H9 (cell line): Measurements from ENCODE around the gene WIPF2. TPM values are rescaled to one million over a fixed set of nuclear protein-coding genes. Genes with fewer than 3 reads are reported as not detected.

ENCODE experiments used
- DNase-seq: peaks from one replicate; pipeline ENCODE4 v3.0.0-alpha.2; 2017
- H2AFZ ChIP-seq: one replicate; pipeline ENCODE4 v1.6.1; 2013; ENCODE audit warnings: mild to moderate bottlenecking, low read length, control low read depth, moderate library complexity
- H2AK5ac ChIP-seq: 2 replicates; pipeline ENCODE4 v1.6.1; 2013; ENCODE audit warnings: low read length, control low read depth, mixed read lengths; ENCODE audit not compliant: insufficient read length
- H2BK120ac ChIP-seq: one replicate; pipeline ENCODE4 v1.6.1; 2013; ENCODE audit warnings: low read depth, mild to moderate bottlenecking, low read length, control low read depth, inconsistent platforms; ENCODE audit not compliant: poor library complexity, severe bottlenecking
- H2BK12ac ChIP-seq: 2 replicates; pipeline ENCODE4 v1.6.1; 2013; ENCODE audit warnings: low read length, control low read depth, mixed read lengths, low read depth; ENCODE audit not compliant: insufficient read length
- H2BK15ac ChIP-seq: 2 replicates; pipeline ENCODE4 v1.6.1; 2013; ENCODE audit warnings: low read depth, low read length, control low read depth
- H2BK20ac ChIP-seq: one replicate; pipeline ENCODE4 v1.6.1; 2013; ENCODE audit warnings: low read depth, mild to moderate bottlenecking, low read length, control low read depth, inconsistent platforms; ENCODE audit not compliant: poor library complexity, severe bottlenecking
- H2BK5ac ChIP-seq: 2 replicates; pipeline ENCODE4 v1.6.1; 2013; ENCODE audit warnings: low read length, control low read depth, mixed read lengths; ENCODE audit not compliant: insufficient read length
- H3K14ac ChIP-seq: 2 replicates; pipeline ENCODE4 v1.6.1; 2013; ENCODE audit warnings: low read length, control low read depth; ENCODE audit not compliant: insufficient read depth
- H3K18ac ChIP-seq: 2 replicates; pipeline ENCODE4 v1.6.1; 2013; ENCODE audit warnings: low read depth, mild to moderate bottlenecking, mixed read lengths, low read length, control low read depth; ENCODE audit not compliant: insufficient read length
- H3K23ac ChIP-seq: 2 replicates; pipeline ENCODE4 v1.6.1; 2013; ENCODE audit warnings: low read length, control low read depth, mixed read lengths, low read depth; ENCODE audit not compliant: insufficient read length
- H3K23me2 ChIP-seq: 2 replicates; pipeline ENCODE4 v1.6.1; 2013; ENCODE audit warnings: low read depth, mild to moderate bottlenecking, mixed read lengths, low read length, control low read depth; ENCODE audit not compliant: insufficient read length, poor library complexity, severe bottlenecking
- H3K27ac ChIP-seq: 2 replicates; pipeline ENCODE4 v1.5.1; 2013; ENCODE audit warnings: low read length, control low read depth, mixed read lengths, low read depth; ENCODE audit not compliant: insufficient read length
- H3K27me3 ChIP-seq: 2 replicates; pipeline ENCODE4 v1.6.1; 2013; ENCODE audit warnings: low read length, control low read depth, inconsistent platforms; ENCODE audit not compliant: insufficient read depth
- H3K4ac ChIP-seq: 2 replicates; pipeline ENCODE4 v1.6.1; 2013; ENCODE audit warnings: low read depth, mild to moderate bottlenecking, control low read depth, inconsistent platforms, low read length, moderate library complexity
- H3K4me1 ChIP-seq: 2 replicates; pipeline ENCODE4 v1.6.1; 2013; ENCODE audit warnings: low read length, control low read depth, inconsistent platforms; ENCODE audit not compliant: insufficient read depth
- H3K4me2 ChIP-seq: 2 replicates; pipeline ENCODE4 v1.6.1; 2013; ENCODE audit warnings: low read length, control low read depth, mixed read lengths; ENCODE audit not compliant: insufficient read length, insufficient read depth
- H3K56ac ChIP-seq: 2 replicates; pipeline ENCODE4 v1.6.1; 2013; ENCODE audit warnings: low read depth, mild to moderate bottlenecking, mixed read lengths, low read length, control low read depth; ENCODE audit not compliant: insufficient read length
- H3K79me1 ChIP-seq: 2 replicates; pipeline ENCODE4 v1.6.1; 2013; ENCODE audit warnings: low read depth, mild to moderate bottlenecking, moderate library complexity, low read length, control low read depth, inconsistent platforms; ENCODE audit not compliant: insufficient read depth, poor library complexity, severe bottlenecking
- H3K79me2 ChIP-seq: 2 replicates; pipeline ENCODE4 v1.6.1; 2013; ENCODE audit warnings: low read length, control low read depth, inconsistent platforms; ENCODE audit not compliant: insufficient read depth
- H3K9ac ChIP-seq: 2 replicates; pipeline ENCODE4 v1.6.1; 2013; ENCODE audit warnings: low read length, control low read depth, mixed read lengths; ENCODE audit not compliant: insufficient read length; ENCODE audit errors: extremely low read depth
- H3K9me3 ChIP-seq: one replicate; pipeline ENCODE4 v1.6.1; 2013; ENCODE audit warnings: low read depth, low read length, inconsistent platforms; ENCODE audit not compliant: control insufficient read depth
- H3T11ph ChIP-seq: one replicate; pipeline ENCODE4 v1.6.1; 2013; ENCODE audit warnings: mild to moderate bottlenecking, low read length, control low read depth, inconsistent platforms
- H4K20me1 ChIP-seq: one replicate; pipeline ENCODE4 v1.6.1; 2013; ENCODE audit not compliant: control insufficient read depth, insufficient read length, insufficient read depth
- H4K5ac ChIP-seq: 2 replicates; pipeline ENCODE4 v1.6.1; 2013; ENCODE audit warnings: low read depth, mild to moderate bottlenecking, mixed read lengths, low read length, control low read depth; ENCODE audit not compliant: insufficient read length
- H4K8ac ChIP-seq: replicated peaks from 2 replicates; pipeline ENCODE4 v1.6.1; 2013; ENCODE audit warnings: low read length, control low read depth, mixed read lengths, low read depth; ENCODE audit not compliant: insufficient read length
- H4K91ac ChIP-seq: 2 replicates; pipeline ENCODE4 v1.6.1; 2013; ENCODE audit warnings: low read depth, mild to moderate bottlenecking, moderate library complexity, mixed read lengths, low read length, control low read depth; ENCODE audit not compliant: insufficient read length
- H3K27ac Mint-ChIP-seq, 3 experiments: 2 replicates in 2 of 3; 3 replicates in 1 of 3; pipeline ENCODE4 v1.8.0; 2020 to 2021; ENCODE audit warnings: mixed read lengths in 3 of 3, mild to moderate bottlenecking in 1 of 3, moderate library complexity in 1 of 3
- H3K27me3 Mint-ChIP-seq: 2 replicates; pipeline ENCODE4 v1.8.0; 2021; ENCODE audit warnings: low read depth, mild to moderate bottlenecking, moderate library complexity, mixed read lengths
- H3K36me3 Mint-ChIP-seq, 3 experiments: 2 replicates in 2 of 3; 3 replicates in 1 of 3; pipeline ENCODE4 v1.8.0; 2020 to 2021; ENCODE audit warnings: low read depth in 3 of 3, mixed read lengths in 3 of 3; ENCODE audit not compliant: insufficient read depth in 1 of 3
- H3K4me1 Mint-ChIP-seq, 2 experiments: 2 replicates each; pipeline ENCODE4 v1.8.0; 2020; ENCODE audit warnings: mixed read lengths in 2 of 2
- H3K4me3 Mint-ChIP-seq, 2 experiments: 2 replicates in 1 of 2; 3 replicates in 1 of 2; pipeline ENCODE4 v1.8.0; 2020 to 2021; ENCODE audit warnings: mild to moderate bottlenecking in 2 of 2, mixed read lengths in 2 of 2, moderate library complexity in 1 of 2
- H3K9me3 Mint-ChIP-seq, 2 experiments: 2 replicates in 1 of 2; 3 replicates in 1 of 2; pipeline ENCODE4 v1.8.0; 2020; ENCODE audit warnings: mild to moderate bottlenecking in 2 of 2, mixed read lengths in 2 of 2, moderate library complexity in 1 of 2
- WGBS: extraction: QIAGEN DNeasy Blood & Tissue Kit; methylation state at CpG from one replicate; pipeline ENCODE4 v1.1.7; 2013; ENCODE audit warnings: missing lambda C conversion rate, low lambda C conversion rate, mixed read lengths; ENCODE audit not compliant: insufficient read length; ENCODE audit errors: extremely low coverage; 5-methylcytosine and 5-hydroxymethylcytosine counted together
- total RNA-seq: library from RNA; stranded (reverse); gene quantifications from 2 replicates; pipeline ENCODE4 v1.2.1, GENCODE V29; 2021
- TF ChIP-seq, protein P1 (sequence below): fragments of 200-600 bp; sonication (generic); conservative IDR thresholded peaks from 3 replicates; pipeline ENCODE4 v1.8.0; 2021; ENCODE audit warnings: antibody characterized with exemption, mild to moderate bottlenecking

Gene WIPF2
- total RNA-seq, 1 experiment from 2014 or later: 24.2 TPM

DNA sequence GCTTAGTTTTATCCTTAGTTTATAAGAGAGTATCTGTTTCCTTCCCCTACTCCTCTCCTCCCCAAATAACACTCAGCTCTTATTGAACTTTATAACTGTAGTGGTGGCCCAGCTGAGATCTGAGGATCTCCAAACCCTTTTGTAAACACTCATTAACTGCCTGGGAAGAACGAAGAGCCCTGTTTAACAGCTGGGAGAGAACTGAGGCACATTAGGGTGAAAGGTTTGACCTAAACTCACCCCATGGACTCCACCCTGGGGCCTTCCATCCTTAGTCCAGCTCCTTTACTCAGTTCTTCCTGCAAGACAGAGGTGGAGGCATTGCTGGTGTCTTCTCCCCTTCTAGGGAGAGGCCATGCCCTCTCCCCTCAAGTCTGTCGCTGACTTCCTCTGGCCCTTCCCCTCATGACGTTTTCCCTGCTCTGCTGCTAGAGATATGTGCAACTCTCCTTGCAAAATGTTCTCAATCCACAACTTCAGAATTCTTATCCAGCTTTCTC, 88.7 kb downstream of the WIPF2 start:
- no peak overlapping the region for H3K27ac ChIP-seq
- peaks cover 6% of the 10 kb centered on the region for H3K23me2 ChIP-seq
- TF ChIP-seq, protein P1, sequence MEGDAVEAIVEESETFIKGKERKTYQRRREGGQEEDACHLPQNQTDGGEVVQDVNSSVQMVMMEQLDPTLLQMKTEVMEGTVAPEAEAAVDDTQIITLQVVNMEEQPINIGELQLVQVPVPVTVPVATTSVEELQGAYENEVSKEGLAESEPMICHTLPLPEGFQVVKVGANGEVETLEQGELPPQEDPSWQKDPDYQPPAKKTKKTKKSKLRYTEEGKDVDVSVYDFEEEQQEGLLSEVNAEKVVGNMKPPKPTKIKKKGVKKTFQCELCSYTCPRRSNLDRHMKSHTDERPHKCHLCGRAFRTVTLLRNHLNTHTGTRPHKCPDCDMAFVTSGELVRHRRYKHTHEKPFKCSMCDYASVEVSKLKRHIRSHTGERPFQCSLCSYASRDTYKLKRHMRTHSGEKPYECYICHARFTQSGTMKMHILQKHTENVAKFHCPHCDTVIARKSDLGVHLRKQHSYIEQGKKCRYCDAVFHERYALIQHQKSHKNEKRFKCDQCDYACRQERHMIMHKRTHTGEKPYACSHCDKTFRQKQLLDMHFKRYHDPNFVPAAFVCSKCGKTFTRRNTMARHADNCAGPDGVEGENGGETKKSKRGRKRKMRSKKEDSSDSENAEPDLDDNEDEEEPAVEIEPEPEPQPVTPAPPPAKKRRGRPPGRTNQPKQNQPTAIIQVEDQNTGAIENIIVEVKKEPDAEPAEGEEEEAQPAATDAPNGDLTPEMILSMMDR: no peak

More for the DNA sequence above, 88.7 kb downstream of the WIPF2 start:
- no peak overlapping the region for H4K5ac ChIP-seq
- H3K79me2 ChIP-seq: no peaks in the 10 kb centered on the region
- no peak overlapping the region for H3K4me2 ChIP-seq
- H3K4me3 Mint-ChIP-seq: no peak overlapping the region
- no peaks in the 10 kb centered on the region for H3K9me3 Mint-ChIP-seq
- H3K4me1 ChIP-seq: peaks cover 16% of the 10 kb centered on the region; the same call in 1 of the 2 replicates
- no peak for DNase-seq
- H4K20me1 ChIP-seq: no peaks in the 10 kb centered on the region
- H2AK5ac ChIP-seq: no peak overlapping the region
- no peaks in the 10 kb centered on the region for H3K27me3 ChIP-seq
- no peak overlapping the region for H3K56ac ChIP-seq
- H2AFZ ChIP-seq: no peak overlapping the region
- no peak overlapping the region for H3K14ac ChIP-seq
- peaks cover 20 to 24% of the 10 kb centered on the region in 2 experiments for H3K4me1 Mint-ChIP-seq
- H3T11ph ChIP-seq: no peak overlapping the region
- H3K79me1 ChIP-seq: no peaks in the 10 kb centered on the region
- H3K9ac ChIP-seq: no peak overlapping the region
- H4K8ac ChIP-seq: no peak overlapping the region
- no peak overlapping the region for H4K91ac ChIP-seq
- H2BK120ac ChIP-seq: no peak overlapping the region
- no peak overlapping the region for H3K23ac ChIP-seq
- WGBS: no CpG with 5 or more reads among the region's 3 CpGs
- no peak overlapping the region for H3K18ac ChIP-seq
- no peak overlapping the region for H3K4ac ChIP-seq
- H2BK5ac ChIP-seq: no peak overlapping the region
- no peak overlapping the region for H2BK12ac ChIP-seq
- no peak overlapping the region for H2BK20ac ChIP-seq
- peaks cover 12 to 27% (median 17%) of the 10 kb centered on the region in 3 experiments; a peak in 6 of 7 replicates for H3K36me3 Mint-ChIP-seq
- no peak overlapping the region for H2BK15ac ChIP-seq
- H3K27me3 Mint-ChIP-seq: peaks cover 17% of the 10 kb centered on the region
- H3K9me3 ChIP-seq: no peaks in the 10 kb centered on the region
- no peak overlapping the region for H3K27ac Mint-ChIP-seq
